ENCODE measurements around the gene PDE8B. TPM values are rescaled to one million over a fixed set of nuclear protein-coding genes. Genes with fewer than 3 reads are reported as not detected.

The PDE8B gene
- total RNA-seq, 4 donors from 2014 or later, result 0.79 to 2.7 (median 1.4) TPM; not detected in 1

GRCh38 chr5:77241444-77241843 is 31.0 kb downstream of the PDE8B start:
- WGBS, 2 donors, result 39 to 53% methylated on average over 1 of the region's 1 CpG

GRCh38 chr5:77249475-77249874 is 39.0 kb downstream of the PDE8B start:
- no peaks in the 10 kb centered on the region for H3K4me1 ChIP-seq
- no peak for DNase-seq
- 52 to 83% methylated on average over 2 of the region's 2 CpGs for WGBS, 2 donors
- H3K36me3 ChIP-seq, result no peaks in the 10 kb centered on the region
- peaks cover 0 to 20% (median 0%) of the 10 kb centered on the region in 4 donors for H3K27me3 ChIP-seq
- H3K9me3 ChIP-seq, result no peaks in the 10 kb centered on the region
- intact Hi-C loops (cut with DNase I), result no loop called here
- H3K4me3 ChIP-seq, result no peak overlapping the region
- no peak for TF ChIP-seq CTCF (IDR thresholded peaks at IDR 0.05)
- no peak for TF ChIP-seq POLR2A (IDR thresholded peaks at IDR 0.05)
- no peak overlapping the region for H3K27ac ChIP-seq

More at GRCh38 chr5:77241444-77241843, 31.0 kb downstream of the PDE8B start:
- no peak for TF ChIP-seq CTCF (IDR thresholded peaks at IDR 0.05)
- TF ChIP-seq POLR2A (IDR thresholded peaks at IDR 0.05), result no peak
- Histone ChIP-seq H3K4me3 (no peak overlapping the region), H3K27ac (no peak overlapping the region), H3K4me1 (no peaks in the 10 kb centered on the region), H3K36me3 (no peaks in the 10 kb centered on the region), H3K9me3 (no peaks in the 10 kb centered on the region), H3K27me3 (no peaks in the 10 kb centered on the region)
- DNase-seq, result no peak
- intact Hi-C loops (cut with DNase I), result no loop called here

- no peaks in the 10 kb centered on the region for H3K36me3 ChIP-seq
- DNase-seq, result no peak
- H3K9me3 ChIP-seq, result no peaks in the 10 kb centered on the region
- H3K4me1 ChIP-seq, result no peaks in the 10 kb centered on the region
- WGBS, 2 donors, result 76 to 79% methylated on average over 4 of the region's 4 CpGs
- intact Hi-C loops (cut with DNase I), result no loop called here
- peaks cover 0 to 22% (median 0%) of the 10 kb centered on the region in 4 donors for H3K27me3 ChIP-seq
- H3K4me3 ChIP-seq, result no peak overlapping the region
- no peak overlapping the region for H3K27ac ChIP-seq
- TF ChIP-seq CTCF (IDR thresholded peaks at IDR 0.05) (no peak), POLR2A (IDR thresholded peaks at IDR 0.05) (no peak)
Observed at GRCh38 chr5:77250021-77250420, 39.5 kb downstream of the PDE8B start.

- intact Hi-C loops (cut with DNase I), result no loop called here
- H3K4me1 ChIP-seq, result no peaks in the 10 kb centered on the region
- peaks cover 0 to 28% (median 0%) of the 10 kb centered on the region in 4 donors for H3K27me3 ChIP-seq
- no peaks in the 10 kb centered on the region for H3K9me3 ChIP-seq
- no peak overlapping the region for H3K4me3 ChIP-seq
- DNase-seq, result no peak
- no peak overlapping the region for H3K27ac ChIP-seq
- no peaks in the 10 kb centered on the region for H3K36me3 ChIP-seq
- 67 to 70% methylated on average over 3 of the region's 3 CpGs for WGBS, 2 donors
- TF ChIP-seq POLR2A (IDR thresholded peaks at IDR 0.05), result no peak
- TF ChIP-seq CTCF (IDR thresholded peaks at IDR 0.05), result no peak
Observed at GRCh38 chr5:77251921-77252320, 41.4 kb downstream of the PDE8B start.

- intact Hi-C loops (cut with DNase I), result no loop called here
- H3K27ac ChIP-seq, result no peak overlapping the region
- no peaks in the 10 kb centered on the region for H3K36me3 ChIP-seq
- H3K4me3 ChIP-seq, result no peak overlapping the region
- TF ChIP-seq POLR2A (IDR thresholded peaks at IDR 0.05), result no peak
- TF ChIP-seq CTCF (IDR thresholded peaks at IDR 0.05), result no peak
- WGBS, 2 donors, result 53 to 76% methylated on average over 4 of the region's 6 CpGs
- H3K27me3 ChIP-seq, result peaks cover 0 to 33% (median 0%) of the 10 kb centered on the region in 4 donors
- no peak for DNase-seq
- H3K4me1 ChIP-seq, result no peaks in the 10 kb centered on the region
- no peaks in the 10 kb centered on the region for H3K9me3 ChIP-seq
Observed at GRCh38 chr5:77255617-77256016, 45.1 kb downstream of the PDE8B start.

Data from esophagus squamous epithelium (tissue), 5 donors.